Tibial nerve (tissue), 4 donors: ENCODE measurements around the gene COPS9.

ENCODE experiments used
- CTCF ChIP-seq, 5 experiments: fragments of 200-600 bp in 3 of 5; fragments of 450-650 bp in 2 of 5; sonication (generic) in 3 of 5; IDR thresholded peaks; one replicate each; pipeline ENCODE4 v1.5.1; 2016 to 2019; ENCODE audit warnings: antibody characterized with exemption in 5 of 5, mild to moderate bottlenecking in 3 of 5, moderate library complexity in 2 of 5
- EP300 ChIP-seq, 2 donors: sonication (generic); formaldehyde crosslinking; IDR thresholded peaks; one replicate each; pipeline ENCODE4 v1.6.1; 2017; ENCODE audit warnings: antibody characterized with exemption in 2 of 2, mild to moderate bottlenecking in 1 of 2
- POLR2A ChIP-seq, 2 donors: fragments of 450-650 bp; IDR thresholded peaks; one replicate each; pipeline ENCODE4 v1.6.1; 2017; ENCODE audit warnings: antibody characterized with exemption in 2 of 2, mild to moderate bottlenecking in 2 of 2, moderate library complexity in 2 of 2

DNA sequence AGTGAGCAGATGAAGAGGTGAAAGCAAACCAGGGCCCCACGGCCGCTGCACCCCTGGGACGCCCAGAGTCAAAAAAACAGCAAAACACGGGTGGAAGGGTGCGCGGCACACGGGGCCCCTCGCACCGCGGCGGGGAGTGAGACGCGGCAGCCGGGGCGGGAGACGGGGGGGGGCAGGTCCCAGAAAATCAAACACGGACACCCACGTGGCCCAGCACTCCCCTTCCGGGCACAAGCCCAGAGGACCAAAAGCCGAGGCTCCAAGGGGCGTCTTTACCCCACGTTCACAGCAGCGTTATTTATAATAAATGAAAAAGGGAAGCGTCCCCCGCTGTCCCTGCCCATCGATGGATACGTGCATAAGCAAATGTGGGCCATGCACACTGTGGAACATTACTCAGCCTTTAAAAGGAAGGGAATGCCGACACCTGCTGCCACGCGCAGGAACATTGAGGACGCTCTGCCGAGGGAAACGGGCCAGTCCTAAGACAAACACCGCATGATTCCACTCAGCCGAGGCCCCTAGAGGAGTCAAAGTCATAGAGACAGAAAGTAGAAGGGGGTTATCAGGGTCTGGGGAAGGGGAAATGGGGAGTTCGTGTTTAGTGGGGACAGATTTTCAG, 677 bp upstream of the COPS9 start:
- TF ChIP-seq POLR2A (IDR thresholded peaks at IDR 0.05) (no peak), CTCF (IDR thresholded peaks at IDR 0.05) (no peak), EP300 (IDR thresholded peaks at IDR 0.05) (no peak)
